ENCODE results near the gene DOCK11.

DOCK11 gene

DNA sequence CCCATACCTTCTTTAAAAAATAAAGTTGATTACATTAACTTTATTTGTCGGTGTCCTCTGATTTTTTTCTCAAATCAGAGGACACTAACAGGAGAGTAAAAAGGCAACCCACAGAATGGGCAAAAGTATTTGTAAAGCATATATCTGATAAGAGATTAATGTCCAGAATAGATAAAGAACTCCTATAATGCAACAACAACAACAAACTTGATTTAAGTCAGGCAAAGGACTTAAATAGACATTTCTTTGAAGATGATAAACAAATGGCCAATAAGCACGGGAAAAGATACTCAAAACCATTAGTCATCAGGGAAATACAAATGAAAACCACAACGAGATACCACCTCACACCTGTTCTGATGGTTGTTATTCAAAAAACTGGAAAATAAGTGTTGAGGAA, 28.7 kb downstream of the DOCK11 start:
- TF ChIP-seq, protein P1, sequence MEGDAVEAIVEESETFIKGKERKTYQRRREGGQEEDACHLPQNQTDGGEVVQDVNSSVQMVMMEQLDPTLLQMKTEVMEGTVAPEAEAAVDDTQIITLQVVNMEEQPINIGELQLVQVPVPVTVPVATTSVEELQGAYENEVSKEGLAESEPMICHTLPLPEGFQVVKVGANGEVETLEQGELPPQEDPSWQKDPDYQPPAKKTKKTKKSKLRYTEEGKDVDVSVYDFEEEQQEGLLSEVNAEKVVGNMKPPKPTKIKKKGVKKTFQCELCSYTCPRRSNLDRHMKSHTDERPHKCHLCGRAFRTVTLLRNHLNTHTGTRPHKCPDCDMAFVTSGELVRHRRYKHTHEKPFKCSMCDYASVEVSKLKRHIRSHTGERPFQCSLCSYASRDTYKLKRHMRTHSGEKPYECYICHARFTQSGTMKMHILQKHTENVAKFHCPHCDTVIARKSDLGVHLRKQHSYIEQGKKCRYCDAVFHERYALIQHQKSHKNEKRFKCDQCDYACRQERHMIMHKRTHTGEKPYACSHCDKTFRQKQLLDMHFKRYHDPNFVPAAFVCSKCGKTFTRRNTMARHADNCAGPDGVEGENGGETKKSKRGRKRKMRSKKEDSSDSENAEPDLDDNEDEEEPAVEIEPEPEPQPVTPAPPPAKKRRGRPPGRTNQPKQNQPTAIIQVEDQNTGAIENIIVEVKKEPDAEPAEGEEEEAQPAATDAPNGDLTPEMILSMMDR (IDR thresholded peaks at IDR 0.05; ENCODE audit: low read depth, low read length), result no peak
- DNase-seq (ENCODE audit: extremely low read depth, low read depth), result no peak

DNA sequence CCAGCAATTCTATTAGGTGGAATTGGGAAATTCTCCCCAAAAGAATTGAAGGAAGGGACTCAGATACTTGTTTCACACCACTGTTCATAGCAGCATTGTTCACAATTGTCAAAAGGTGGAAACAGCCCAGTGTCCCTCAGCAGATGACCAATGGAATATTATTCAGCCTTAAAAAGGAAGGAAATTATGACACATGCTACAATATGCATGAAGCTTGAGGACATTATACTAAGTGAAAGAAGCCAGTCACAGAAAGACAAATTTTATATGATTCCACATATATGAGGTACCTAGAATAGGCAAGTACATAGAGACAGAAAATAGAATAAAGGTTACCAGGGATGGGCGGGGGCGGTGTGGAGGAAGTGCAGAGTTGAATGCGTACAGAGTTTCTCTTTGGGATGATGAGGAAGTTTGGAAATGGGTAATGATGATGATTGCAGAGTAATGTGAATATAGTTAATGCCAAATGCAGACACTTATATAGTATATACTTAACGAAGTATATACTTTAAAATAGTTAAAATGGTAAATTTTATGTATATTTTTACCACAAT, 29.6 kb downstream of the DOCK11 start:
- TF ChIP-seq, protein P1 (IDR thresholded peaks at IDR 0.05; ENCODE audit: low read depth, low read length), result no peak
- no peak for DNase-seq (ENCODE audit: extremely low read depth, low read depth)

DNA sequence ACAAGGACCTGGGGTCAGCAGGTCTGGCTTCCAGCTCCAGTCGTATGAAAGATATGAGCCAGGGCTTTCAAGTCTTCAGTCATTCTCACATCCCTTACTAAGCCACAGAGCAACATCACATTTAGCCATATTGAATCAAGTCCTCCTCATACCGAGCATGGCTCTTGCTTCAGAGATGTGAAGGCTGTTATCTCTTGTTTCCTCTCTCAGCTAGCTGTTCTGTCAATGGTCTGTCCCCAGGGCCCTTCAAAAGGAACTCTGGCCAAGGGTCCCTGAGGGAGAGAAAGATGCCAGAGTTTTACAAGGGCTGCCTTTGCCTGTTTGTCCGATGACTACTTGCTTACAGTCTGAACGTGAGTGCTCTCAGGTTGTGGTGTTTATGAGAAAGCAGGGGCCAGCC, 30.5 kb downstream of the DOCK11 start:
- no peak for DNase-seq (ENCODE audit: extremely low read depth, low read depth)
- TF ChIP-seq, protein P1 (IDR thresholded peaks at IDR 0.05; ENCODE audit: low read depth, low read length), result no peak

DNA sequence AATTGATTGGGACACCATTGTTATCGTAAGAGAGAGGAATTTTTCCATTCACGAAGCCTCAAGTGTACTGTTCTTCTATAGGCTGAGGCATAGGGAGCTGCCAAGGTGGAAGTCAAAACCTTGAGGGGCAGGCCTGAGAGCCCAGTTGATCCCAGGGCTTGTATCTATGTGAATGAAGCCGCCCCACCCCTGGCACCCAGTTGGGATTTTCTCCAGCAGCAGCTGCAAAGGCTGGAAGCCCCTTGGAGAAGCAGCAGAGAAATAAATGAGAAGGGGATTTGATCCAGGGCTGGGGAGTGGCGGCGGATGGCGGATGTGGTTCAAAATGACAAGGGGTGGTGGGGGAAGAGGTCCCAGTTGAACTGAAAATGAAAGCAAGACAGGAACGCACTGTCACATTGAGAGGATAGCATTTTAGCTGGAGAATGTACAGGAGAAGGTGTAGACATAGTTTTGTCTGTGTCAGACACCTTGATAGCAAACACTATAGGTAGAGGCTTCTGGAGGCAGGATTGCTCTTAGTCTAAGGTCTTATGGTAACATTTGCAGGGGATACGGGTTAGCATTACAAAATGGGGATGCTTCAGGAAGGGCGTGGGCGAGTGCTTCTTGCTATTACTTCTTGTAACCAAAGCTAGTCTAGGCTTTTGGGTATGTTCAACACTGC, 32.6 kb downstream of the DOCK11 start:
- DNase-seq (ENCODE audit: extremely low read depth, low read depth), result no peak
- TF ChIP-seq, protein P1 (IDR thresholded peaks at IDR 0.05; ENCODE audit: low read depth, low read length), result no peak

DNA sequence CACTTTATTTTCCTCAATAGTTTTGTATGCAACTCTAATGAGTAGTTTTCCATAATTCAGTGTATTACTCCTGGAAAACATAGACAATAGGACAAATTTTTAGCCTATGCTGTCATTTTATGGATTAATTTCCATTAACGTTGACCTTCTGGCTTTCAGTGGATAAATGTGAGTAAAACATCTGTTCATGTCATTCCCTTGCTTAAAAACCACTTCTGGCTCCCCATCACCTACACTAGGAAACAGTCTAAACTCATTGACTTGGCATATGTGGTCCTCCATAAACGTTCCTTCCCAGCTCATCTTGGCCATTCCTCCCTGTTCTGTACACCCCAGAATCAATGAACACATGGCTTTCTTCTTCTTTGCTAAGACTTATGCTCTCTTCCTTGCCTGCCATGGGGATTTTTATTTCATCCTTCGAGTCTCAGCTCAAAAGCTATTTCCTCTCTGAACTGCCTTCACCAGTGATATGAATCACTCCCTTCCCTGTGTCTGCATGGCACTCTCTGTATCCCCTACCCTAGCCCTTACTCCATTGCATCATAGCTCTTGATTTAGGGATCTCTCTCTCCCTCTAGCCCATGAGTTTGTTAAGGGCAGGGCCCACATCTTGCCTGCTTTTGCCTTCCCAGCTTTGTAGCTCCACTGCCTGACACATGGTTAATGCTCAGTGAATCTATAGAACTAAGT, 34.8 kb downstream of the DOCK11 start:
- no peak for DNase-seq (ENCODE audit: extremely low read depth, low read depth)
- TF ChIP-seq, protein P1 (IDR thresholded peaks at IDR 0.05; ENCODE audit: low read depth, low read length), result no peak

DNA sequence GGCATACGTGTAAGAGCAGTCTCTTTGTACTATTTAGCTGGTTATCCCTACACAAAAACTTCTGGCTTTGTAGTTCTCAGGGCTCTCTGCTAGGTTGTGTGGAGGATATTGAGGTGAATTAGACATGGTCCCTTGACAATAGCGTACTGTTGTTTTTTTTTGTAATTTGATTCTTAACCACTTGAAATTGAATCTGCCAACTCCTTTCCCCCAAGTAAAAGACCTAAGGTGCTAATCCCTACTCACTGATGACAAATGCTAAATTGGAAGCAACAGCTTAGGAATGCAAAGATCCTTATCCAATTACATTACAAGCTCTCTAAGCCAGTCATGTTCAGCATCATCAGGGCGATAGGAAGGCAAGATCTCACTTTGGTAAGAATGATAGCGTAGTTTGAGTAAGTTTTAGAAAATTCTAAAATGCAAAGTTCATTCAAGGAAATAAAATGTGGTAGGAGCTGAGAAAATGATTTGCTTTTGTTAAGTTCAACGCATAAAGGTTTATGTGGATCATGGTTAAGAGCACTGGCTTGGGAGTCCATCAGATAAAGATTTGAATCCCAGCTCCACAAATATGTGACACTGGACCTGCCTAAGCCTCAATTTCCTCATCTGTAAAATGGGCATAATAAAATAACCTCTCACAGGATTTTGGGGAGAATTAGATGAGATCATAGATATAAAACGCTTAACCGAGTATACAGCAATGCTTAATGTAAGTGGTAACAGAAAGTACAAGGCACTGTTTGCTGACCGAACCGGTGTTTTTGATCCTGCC, 39.3 kb downstream of the DOCK11 start:
- no peak for DNase-seq (ENCODE audit: extremely low read depth, low read depth)
- TF ChIP-seq, protein P1 (IDR thresholded peaks at IDR 0.05; ENCODE audit: low read depth, low read length), result no peak

Data from AG09319 (cell line).